Measurements from ENCODE around the gene PPP6R2.

The PPP6R2 gene

DNA sequence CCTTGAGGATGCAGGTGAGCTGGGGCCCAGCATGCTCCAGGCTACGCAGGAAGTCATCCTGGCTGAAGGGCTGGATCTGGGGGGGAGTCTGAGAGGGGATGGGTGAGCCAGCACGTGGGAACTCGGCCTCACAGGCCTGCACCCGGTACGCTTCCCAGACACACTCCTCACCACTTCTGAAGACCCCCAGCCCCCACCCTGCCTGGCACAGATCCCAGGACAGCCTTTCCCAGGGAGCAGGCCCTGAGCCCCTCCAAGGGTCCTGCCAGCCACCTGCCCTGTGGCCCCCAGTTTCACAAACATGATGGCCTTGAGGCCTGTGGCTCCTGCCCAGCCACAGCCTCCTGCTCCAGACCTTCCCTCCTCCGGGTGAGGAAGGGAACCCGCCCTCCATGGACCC lies 30.1 kb upstream of the PPP6R2 start:
- Histone ChIP-seq H3K9me3 (ENCODE audit: control extremely low read depth in 1 of 5, control insufficient read depth in 4 of 5, insufficient read depth in 2 of 5, low read depth in 1 of 5, low read length in 4 of 5) (no peaks in the 10 kb centered on the region), H3K27ac (ENCODE audit: insufficient read depth in 1 of 2, low read depth in 1 of 2, low read length in 2 of 2, poor library complexity in 1 of 2, severe bottlenecking in 2 of 2) (no peak overlapping the region), H3K27me3 (replicated peaks in 2 of 5; ENCODE audit: control insufficient read depth in 4 of 5, insufficient read depth in 5 of 5, low read length in 4 of 5) (no peaks in the 10 kb centered on the region), H3K4me3 (ENCODE audit: control insufficient read depth in 1 of 7, extremely low read depth in 1 of 7, insufficient read depth in 4 of 7, low read depth in 2 of 7, low read length in 6 of 7) (no peak overlapping the region), H3K4me1 (ENCODE audit: control extremely low read depth in 1 of 4, control insufficient read depth in 4 of 4, insufficient read depth in 4 of 4, low read length in 3 of 4) (peaks cover 0 to 54% (median 49%) of the 10 kb centered on the region in 4 experiments), H3K36me3 (ENCODE audit: control insufficient read depth in 4 of 4, insufficient read depth in 4 of 4, low read length in 3 of 4) (peaks cover 0 to 5% (median 2%) of the 10 kb centered on the region in 4 experiments)
- WGBS (ENCODE audit: insufficient coverage) = 93% methylated on average over 3 of the region's 7 CpGs
- CTCF ChIA-PET = interaction anchor here (0.9 to 2.4 kb wide), 4 partner anchors 13 to 19 kb away, joined by 3 to 9 read pairs (median 4); partner anchors contain the start of gene DENND6B
- DNase-seq = no peak
- POLR2A ChIA-PET = interaction anchor here (3.1 to 3.7 kb wide), 2 partner anchors 9 to 12 kb away, joined by 17 to 33 read pairs; partner anchors contain the start of genes DENND6B and PLXNB2

DNA sequence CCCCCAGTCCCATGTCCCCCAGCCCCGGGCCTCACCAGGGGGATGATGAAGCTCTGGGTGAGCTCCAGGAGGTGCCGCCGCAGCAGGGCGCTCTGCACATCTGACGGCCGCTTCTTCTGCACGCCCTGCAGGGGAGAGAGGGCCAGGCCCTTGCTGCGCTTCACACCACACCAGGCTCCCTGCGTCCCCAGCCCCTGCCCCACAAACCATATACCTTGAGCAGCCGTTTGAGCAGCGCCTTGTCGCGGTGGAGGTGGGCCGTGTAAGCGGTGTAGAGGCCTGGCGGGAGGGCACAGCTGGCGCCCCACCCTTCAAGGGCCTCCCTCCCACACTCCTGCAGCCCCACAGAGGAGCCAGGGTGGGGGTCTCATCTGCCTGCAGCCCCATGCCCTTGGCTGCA lies 29.5 kb upstream of the PPP6R2 start:
- H3K27me3 ChIP-seq (replicated peaks in 2 of 5; ENCODE audit: control insufficient read depth in 4 of 5, insufficient read depth in 5 of 5, low read length in 4 of 5) = no peaks in the 10 kb centered on the region
- CTCF ChIA-PET = interaction anchor here (1.1 to 3.7 kb wide), 5 partner anchors 12 to 38 kb away, joined by 3 to 26 read pairs (median 7); partner anchors contain the start of gene DENND6B
- DNase-seq = peak in 2 of 3 donors; percentile 46 to 59

DNA sequence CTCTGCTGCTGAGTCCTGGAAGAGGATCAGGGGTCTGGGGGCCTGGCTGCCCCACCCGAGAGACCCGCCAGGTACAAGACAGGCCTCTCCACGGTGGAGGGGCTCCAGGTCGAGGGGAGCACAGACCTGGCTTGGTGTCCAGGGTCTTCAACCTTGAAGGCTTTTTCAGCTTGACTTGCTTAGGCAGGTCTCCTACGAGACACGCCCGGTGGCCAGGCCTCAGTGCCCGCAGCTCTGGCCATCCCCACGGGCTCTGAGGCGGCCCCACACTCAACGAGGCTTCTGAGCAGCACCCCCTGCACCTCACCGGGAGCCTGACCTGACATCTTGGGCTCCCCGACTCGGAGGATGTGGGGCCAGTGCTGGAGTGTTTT lies 29.1 kb upstream of the PPP6R2 start:
- H3K36me3 ChIP-seq (ENCODE audit: control insufficient read depth in 4 of 4, insufficient read depth in 4 of 4, low read length in 3 of 4) = peaks cover 0 to 5% (median 2%) of the 10 kb centered on the region in 4 experiments
- H3K27ac ChIP-seq (ENCODE audit: insufficient read depth in 1 of 2, low read depth in 1 of 2, low read length in 2 of 2, poor library complexity in 1 of 2, severe bottlenecking in 2 of 2) = peak overlapping the region; percentile 72 to 92
- 25% methylated on average over 12 of the region's 14 CpGs for WGBS (ENCODE audit: insufficient coverage)
- H3K9me3 ChIP-seq (ENCODE audit: control extremely low read depth in 1 of 5, control insufficient read depth in 4 of 5, insufficient read depth in 2 of 5, low read depth in 1 of 5, low read length in 4 of 5) = no peaks in the 10 kb centered on the region
- no peaks in the 10 kb centered on the region for H3K27me3 ChIP-seq (replicated peaks in 2 of 5; ENCODE audit: control insufficient read depth in 4 of 5, insufficient read depth in 5 of 5, low read length in 4 of 5)
- DNase-seq = no peak
- H3K4me1 ChIP-seq (ENCODE audit: control extremely low read depth in 1 of 4, control insufficient read depth in 4 of 4, insufficient read depth in 4 of 4, low read length in 3 of 4) = peaks cover 0 to 43% (median 39%) of the 10 kb centered on the region in 4 experiments
- POLR2A ChIA-PET = interaction anchor here (2.2 to 3.7 kb wide), 3 partner anchors 10 to 21 kb away, joined by 17 to 33 read pairs (median 20); partner anchors contain the start of genes DENND6B and PLXNB2
- H3K4me3 ChIP-seq (ENCODE audit: control insufficient read depth in 1 of 7, extremely low read depth in 1 of 7, insufficient read depth in 4 of 7, low read depth in 2 of 7, low read length in 6 of 7) = peak overlapping the region in 6 of 7 experiments; percentile 1 to 76 (median 48)
- CTCF ChIA-PET = interaction anchor here (1.0 to 3.7 kb wide), 9 partner anchors 9 to 41 kb away, joined by 3 to 26 read pairs (median 5); partner anchors contain the start of gene DENND6B

More for the DNA sequence above, 29.5 kb upstream of the PPP6R2 start:
- POLR2A ChIA-PET = interaction anchor here (2.2 to 3.7 kb wide), 3 partner anchors 9 to 21 kb away, joined by 17 to 33 read pairs (median 20); partner anchors contain the start of genes DENND6B and PLXNB2
- H3K4me1 ChIP-seq (ENCODE audit: control extremely low read depth in 1 of 4, control insufficient read depth in 4 of 4, insufficient read depth in 4 of 4, low read length in 3 of 4) = peaks cover 0 to 48% (median 44%) of the 10 kb centered on the region in 4 experiments
- H3K4me3 ChIP-seq (ENCODE audit: control insufficient read depth in 1 of 7, extremely low read depth in 1 of 7, insufficient read depth in 4 of 7, low read depth in 2 of 7, low read length in 6 of 7) = peak overlapping the region in 2 of 7 experiments; percentile 62 to 76
- H3K36me3 ChIP-seq (ENCODE audit: control insufficient read depth in 4 of 4, insufficient read depth in 4 of 4, low read length in 3 of 4) = peaks cover 0 to 5% (median 2%) of the 10 kb centered on the region in 4 experiments
- peak overlapping the region; percentile 72 to 92 for H3K27ac ChIP-seq (ENCODE audit: insufficient read depth in 1 of 2, low read depth in 1 of 2, low read length in 2 of 2, poor library complexity in 1 of 2, severe bottlenecking in 2 of 2)
- H3K9me3 ChIP-seq (ENCODE audit: control extremely low read depth in 1 of 5, control insufficient read depth in 4 of 5, insufficient read depth in 2 of 5, low read depth in 1 of 5, low read length in 4 of 5) = no peaks in the 10 kb centered on the region
- WGBS (ENCODE audit: insufficient coverage) = 89% methylated on average over 14 of the region's 17 CpGs

DNA sequence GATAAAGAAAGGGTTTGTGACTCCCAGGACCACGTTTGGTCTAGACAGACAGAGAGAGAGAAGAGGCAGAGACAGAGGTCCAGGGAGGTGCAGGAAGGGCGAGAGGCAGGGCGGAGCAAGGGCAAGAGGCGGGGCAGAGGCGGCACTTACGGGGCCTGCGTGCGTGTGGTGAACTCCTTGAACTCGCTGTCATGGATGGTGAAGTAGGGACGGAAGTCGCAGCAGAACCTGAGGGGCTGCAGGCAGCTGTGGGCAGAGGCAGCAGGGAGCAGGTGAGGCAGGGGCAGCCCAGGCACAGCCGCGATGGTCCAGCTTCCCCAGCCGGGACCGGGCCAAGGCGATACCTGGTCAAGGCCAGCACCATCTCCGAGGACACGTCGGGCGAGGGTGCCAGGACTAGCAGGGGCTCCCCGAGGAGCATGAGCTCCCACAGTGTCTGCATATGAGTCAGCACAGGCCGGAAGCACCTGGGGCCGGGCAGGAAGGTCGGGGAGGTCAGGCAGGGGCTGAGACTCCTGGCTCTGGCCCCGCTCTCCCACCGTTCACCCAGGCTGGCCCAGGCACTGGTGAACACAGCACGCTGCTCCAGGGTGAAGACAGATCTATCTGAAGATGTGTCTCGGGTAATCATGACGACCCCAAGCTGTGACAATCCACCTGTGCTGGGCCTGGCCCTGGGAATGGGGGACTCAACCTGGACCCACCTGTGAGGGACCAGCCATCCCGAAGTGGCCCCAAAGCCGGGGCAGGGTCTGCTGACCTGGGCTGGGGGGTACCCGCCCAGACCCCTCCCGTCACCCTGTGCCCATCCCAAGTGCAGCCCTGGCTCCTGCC lies 28.5 kb upstream of the PPP6R2 start:
- peaks cover 0 to 5% (median 2%) of the 10 kb centered on the region in 4 experiments for H3K36me3 ChIP-seq (ENCODE audit: control insufficient read depth in 4 of 4, insufficient read depth in 4 of 4, low read length in 3 of 4)
- ChIA-PET POLR2A (interaction anchor here (2.2 to 3.7 kb wide), 3 partner anchors 10 to 22 kb away, joined by 17 to 33 read pairs (median 20); partner anchors contain the start of genes DENND6B and PLXNB2), CTCF (interaction anchor here (1.0 to 3.7 kb wide), 9 partner anchors 9 to 42 kb away, joined by 3 to 26 read pairs (median 5); partner anchors contain the start of gene DENND6B)
- peak; percentile 78 to 95 (median 90) for DNase-seq
- 11% methylated on average over 32 of the region's 33 CpGs for WGBS (ENCODE audit: insufficient coverage)
- no peaks in the 10 kb centered on the region for H3K9me3 ChIP-seq (ENCODE audit: control extremely low read depth in 1 of 5, control insufficient read depth in 4 of 5, insufficient read depth in 2 of 5, low read depth in 1 of 5, low read length in 4 of 5)
- peak overlapping the region; percentile 21 to 76 (median 50) for H3K4me3 ChIP-seq (ENCODE audit: control insufficient read depth in 1 of 7, extremely low read depth in 1 of 7, insufficient read depth in 4 of 7, low read depth in 2 of 7, low read length in 6 of 7)
- no peaks in the 10 kb centered on the region for H3K27me3 ChIP-seq (replicated peaks in 2 of 5; ENCODE audit: control insufficient read depth in 4 of 5, insufficient read depth in 5 of 5, low read length in 4 of 5)
- peaks cover 0 to 38% (median 34%) of the 10 kb centered on the region in 4 experiments for H3K4me1 ChIP-seq (ENCODE audit: control extremely low read depth in 1 of 4, control insufficient read depth in 4 of 4, insufficient read depth in 4 of 4, low read length in 3 of 4)
- H3K27ac ChIP-seq (ENCODE audit: insufficient read depth in 1 of 2, low read depth in 1 of 2, low read length in 2 of 2, poor library complexity in 1 of 2, severe bottlenecking in 2 of 2) = peak overlapping the region; percentile 72 to 92

DNA sequence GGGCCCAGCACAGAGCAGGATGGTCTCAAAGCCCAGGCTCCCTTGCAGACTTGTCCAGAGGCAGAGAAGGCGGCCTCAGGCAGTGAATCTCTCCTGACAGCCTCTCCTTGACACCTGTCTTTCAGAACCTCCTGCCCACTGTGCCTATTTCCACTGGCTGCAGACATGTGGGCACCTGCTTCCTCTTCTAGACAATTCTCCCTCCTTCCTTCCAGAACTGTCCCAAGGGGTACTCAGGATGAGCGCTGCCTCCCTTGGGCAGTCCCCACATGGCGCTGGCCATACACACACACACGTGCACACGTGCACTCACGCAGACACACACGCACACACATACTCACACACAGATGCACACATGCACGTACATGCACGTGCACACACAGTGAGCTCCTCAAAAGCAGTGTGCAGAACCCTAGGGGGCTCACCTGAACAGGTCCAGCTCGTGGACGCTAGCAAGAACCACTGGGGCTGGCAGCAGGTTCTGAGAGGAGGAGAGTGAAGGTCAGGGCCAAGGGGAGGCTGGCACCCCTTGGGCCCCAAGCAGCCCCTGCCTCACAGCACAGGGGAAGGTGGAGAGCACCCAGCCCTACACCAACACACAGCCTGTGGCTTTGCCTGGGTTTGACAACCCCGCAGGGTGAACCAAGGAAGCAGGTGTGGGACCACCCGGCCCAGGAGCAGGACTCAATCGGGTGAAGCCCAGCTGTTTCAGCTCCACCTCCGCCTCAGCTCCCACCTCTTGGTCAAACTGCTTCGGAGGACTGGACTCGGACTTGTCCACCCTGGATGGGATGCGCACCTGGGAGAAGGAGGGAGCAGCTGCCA lies 27.6 kb upstream of the PPP6R2 start:
- H3K4me1 ChIP-seq (ENCODE audit: control extremely low read depth in 1 of 4, control insufficient read depth in 4 of 4, insufficient read depth in 4 of 4, low read length in 3 of 4) = peaks cover 0 to 38% (median 31%) of the 10 kb centered on the region in 4 experiments
- CTCF ChIA-PET = interaction anchor here (0.8 to 3.7 kb wide), 12 partner anchors 8 to 43 kb away, joined by 3 to 26 read pairs (median 5); partner anchors contain the start of gene DENND6B
- DNase-seq = peak in 1 of 3 donors; percentile 65
- peak overlapping the region in 1 of 2 experiments; percentile 92 for H3K27ac ChIP-seq (ENCODE audit: insufficient read depth in 1 of 2, low read depth in 1 of 2, low read length in 2 of 2, poor library complexity in 1 of 2, severe bottlenecking in 2 of 2)
- 89% methylated on average over 15 of the region's 18 CpGs for WGBS (ENCODE audit: insufficient coverage)
- peaks cover 0 to 5% (median 2%) of the 10 kb centered on the region in 4 experiments for H3K36me3 ChIP-seq (ENCODE audit: control insufficient read depth in 4 of 4, insufficient read depth in 4 of 4, low read length in 3 of 4)
- POLR2A ChIA-PET = interaction anchor here (2.2 to 3.7 kb wide), 3 partner anchors 9 to 22 kb away, joined by 17 to 33 read pairs (median 20); partner anchors contain the start of genes DENND6B and PLXNB2
- H3K4me3 ChIP-seq (ENCODE audit: control insufficient read depth in 1 of 7, extremely low read depth in 1 of 7, insufficient read depth in 4 of 7, low read depth in 2 of 7, low read length in 6 of 7) = peak overlapping the region in 3 of 7 experiments; percentile 1 to 76 (median 62)
- no peaks in the 10 kb centered on the region for H3K9me3 ChIP-seq (ENCODE audit: control extremely low read depth in 1 of 5, control insufficient read depth in 4 of 5, insufficient read depth in 2 of 5, low read depth in 1 of 5, low read length in 4 of 5)
- no peaks in the 10 kb centered on the region for H3K27me3 ChIP-seq (replicated peaks in 2 of 5; ENCODE audit: control insufficient read depth in 4 of 5, insufficient read depth in 5 of 5, low read length in 4 of 5)
